ENCODE data around the gene EHBP1L1. TPM values are rescaled to one million over a fixed set of nuclear protein-coding genes. Genes with fewer than 3 reads are reported as not detected.

The EHBP1L1 gene
- total RNA-seq, 4 donors from 2014 or later: 21.2 to 125 (median 65.6) TPM

- DNase-seq (ENCODE audit: low spot score) (no peak), ATAC-seq (ENCODE audit: low FRiP score) (no peak)
- TF ChIP-seq CTCF (IDR thresholded peaks at IDR 0.05): no peak
Observed at GRCh38 chr11:65639623-65640482, 64.0 kb downstream of the EHBP1L1 start.

GRCh38 chr11:65640483-65641296 is 64.8 kb downstream of the EHBP1L1 start:
- ATAC-seq (ENCODE audit: low FRiP score) (no peak), DNase-seq (ENCODE audit: low spot score) (no peak)
- TF ChIP-seq CTCF (IDR thresholded peaks at IDR 0.05): no peak

GRCh38 chr11:65641297-65642013 is 65.6 kb downstream of the EHBP1L1 start:
- DNase-seq (ENCODE audit: low spot score) (no peak), ATAC-seq (ENCODE audit: low FRiP score) (no peak)
- no peak for TF ChIP-seq CTCF (IDR thresholded peaks at IDR 0.05)

Small RNAs within 50 kb of the gene (small RNA-seq; reads per million reads assigned to genes)
- gene AP001362.1: not detected
- gene MIR4690: not detected

Other genes with a start within 250 kb of the EHBP1L1 start
- 10 to 100 TPM; 23.3 to 32.9 (median 27.3) TPM for gene DPF2, start 242.2 kb upstream of the EHBP1L1 start, total RNA-seq
- gene TIGD3, start 221.3 kb upstream of the EHBP1L1 start, total RNA-seq: 1 to 10 TPM in 1 of 4 donors, under 1 TPM in 3; 0.36 to 2.0 (median 0.50) TPM
- 1 to 10 TPM; 4.1 to 9.2 (median 6.0) TPM for gene SLC25A45, start 193.4 kb upstream of the EHBP1L1 start, total RNA-seq
- 10 to 100 TPM; 29.2 to 77.9 (median 58.9) TPM for gene FRMD8, start 189.4 kb upstream of the EHBP1L1 start, total RNA-seq
- gene NEAT1, start 153.3 kb upstream of the EHBP1L1 start, total RNA-seq: 1,000 to 10,000 TPM in 1 of 4 donors, 100 to 1,000 TPM in 3; 447 to 1,169 (median 678) TPM
- gene MALAT1, start 77.0 kb upstream of the EHBP1L1 start, total RNA-seq: over 10,000 TPM; 11,614 to 21,764 (median 16,063) TPM
- 100 to 1,000 TPM in 1 of 4 donors, 10 to 100 TPM in 3; 75.4 to 105 (median 88.8) TPM for gene SCYL1, start 51.0 kb upstream of the EHBP1L1 start, total RNA-seq
- 10 to 100 TPM; 67.3 to 84.8 (median 76.5) TPM for gene LTBP3, start 17.7 kb upstream of the EHBP1L1 start, total RNA-seq
- gene ZNRD2, start 5.6 kb upstream of the EHBP1L1 start, total RNA-seq: 10 to 100 TPM; 41.1 to 56.1 (median 50.1) TPM
- gene FAM89B, start 3.5 kb upstream of the EHBP1L1 start, total RNA-seq: 10 to 100 TPM; 29.1 to 37.4 (median 33.1) TPM
- gene KCNK7, start 19.7 kb downstream of the EHBP1L1 start, total RNA-seq: 1 to 10 TPM in 3 of 4 donors, not detected in 1; 1.1 to 1.7 (median 1.5) TPM
- 10 to 100 TPM; 29.6 to 69.5 (median 44.8) TPM for gene MAP3K11, start 38.2 kb downstream of the EHBP1L1 start, total RNA-seq
- 10 to 100 TPM; 15.8 to 25.1 (median 20.7) TPM for gene PCNX3, start 39.7 kb downstream of the EHBP1L1 start, total RNA-seq
- 10 to 100 TPM; 19.3 to 60.5 (median 33.3) TPM for gene SIPA1, start 62.0 kb downstream of the EHBP1L1 start, total RNA-seq
- 10 to 100 TPM; 37.8 to 72.7 (median 46.8) TPM for gene RELA, start 86.9 kb downstream of the EHBP1L1 start, total RNA-seq
- gene KAT5, start 136.2 kb downstream of the EHBP1L1 start, total RNA-seq: 10 to 100 TPM; 39.8 to 48.2 (median 44.7) TPM
- 100 to 1,000 TPM in 3 of 4 donors, 10 to 100 TPM in 1; 89.7 to 192 (median 125) TPM for gene RNASEH2C, start 144.7 kb downstream of the EHBP1L1 start, total RNA-seq
- 10 to 100 TPM; 15.4 to 32.8 (median 30.9) TPM for gene AP5B1, start 204.9 kb downstream of the EHBP1L1 start, total RNA-seq
- gene OVOL1, start 211.0 kb downstream of the EHBP1L1 start, total RNA-seq: not detected